Liver (tissue), 9 donors: ENCODE results near the gene C20orf202. TPM values are rescaled to one million over a fixed set of nuclear protein-coding genes. Genes with fewer than 3 reads are reported as not detected.

Source experiments
- DNase-seq: peaks from one replicate; pipeline ENCODE4 v3.0.0-alpha.2; 2017; ENCODE audit warnings: low spot score
- H3K27ac ChIP-seq, 2 donors: one replicate each; pipeline ENCODE4 v1.7.0; 2013; ENCODE audit warnings: inconsistent platforms in 2 of 2, low read length in 2 of 2, control low read depth in 1 of 2, low read depth in 1 of 2, mild to moderate bottlenecking in 1 of 2
- H3K27me3 ChIP-seq, 4 donors: one replicate each; pipeline versions ENCODE4 v1.6.1 to v1.7.0; 2013; ENCODE audit warnings: low read length in 3 of 4, inconsistent platforms in 1 of 4, mild to moderate bottlenecking in 1 of 4, moderate library complexity in 1 of 4; ENCODE audit not compliant: control insufficient read depth in 4 of 4, insufficient read depth in 4 of 4
- H3K36me3 ChIP-seq, 4 donors: one replicate each; pipeline versions ENCODE4 v1.6.1 to v1.7.0; 2013; ENCODE audit warnings: low read length in 3 of 4, mild to moderate bottlenecking in 3 of 4, low read depth in 1 of 4, moderate library complexity in 1 of 4; ENCODE audit not compliant: control insufficient read depth in 4 of 4, insufficient read depth in 3 of 4
- H3K4me1 ChIP-seq, 4 donors: one replicate each; pipeline versions ENCODE4 v1.6.1 to v1.7.0; 2013; ENCODE audit warnings: low read length in 3 of 4, mild to moderate bottlenecking in 3 of 4, moderate library complexity in 1 of 4; ENCODE audit not compliant: control insufficient read depth in 4 of 4, insufficient read depth in 4 of 4
- H3K4me3 ChIP-seq, 3 donors: one replicate each; pipeline versions ENCODE4 v1.6.1 to v1.7.0; 2013; ENCODE audit warnings: low read length in 3 of 3, control low read depth in 1 of 3, low read depth in 1 of 3, mild to moderate bottlenecking in 1 of 3
- H3K9ac ChIP-seq, 2 donors: one replicate each; pipeline ENCODE4 v1.7.0; 2013; ENCODE audit warnings: low read length in 2 of 2, mild to moderate bottlenecking in 2 of 2, moderate library complexity in 2 of 2, control low read depth in 1 of 2, low read depth in 1 of 2
- H3K9me3 ChIP-seq, 4 donors: one replicate each; pipeline versions ENCODE4 v1.6.1 to v1.7.0; 2013; ENCODE audit warnings: low read length in 3 of 4; ENCODE audit not compliant: control insufficient read depth in 4 of 4
- EGR1 ChIP-seq, 2 donors: IDR thresholded peaks; 2 replicates each; pipeline ENCODE4 v1.6.1; 2016 to 2018; ENCODE audit warnings: antibody characterized with exemption in 2 of 2, low read depth in 2 of 2
- FOXA1 ChIP-seq: IDR thresholded peaks from 2 replicates; pipeline ENCODE4 v1.6.1; 2016; ENCODE audit warnings: antibody characterized with exemption
- FOXA2 ChIP-seq: IDR thresholded peaks from 2 replicates; pipeline ENCODE4 v1.6.1; 2016; ENCODE audit warnings: antibody characterized with exemption
- HNF4G ChIP-seq: IDR thresholded peaks from 2 replicates; pipeline ENCODE4 v1.6.1; 2016; ENCODE audit warnings: antibody characterized with exemption
- JUND ChIP-seq, 2 donors: IDR thresholded peaks; 2 replicates each; pipeline ENCODE4 v1.6.1; 2016; ENCODE audit warnings: antibody characterized with exemption in 2 of 2
- NR2F2 ChIP-seq: IDR thresholded peaks from 2 replicates; pipeline ENCODE4 v1.6.1; 2016; ENCODE audit warnings: antibody characterized with exemption
- RAD21 ChIP-seq, 2 donors: IDR thresholded peaks; 2 replicates each; pipeline ENCODE4 v1.6.1; 2016; ENCODE audit warnings: antibody characterized with exemption in 2 of 2, mild to moderate bottlenecking in 2 of 2
- RXRA ChIP-seq, 2 donors: IDR thresholded peaks; 2 replicates each; pipeline ENCODE4 v1.6.1; 2017 to 2018; ENCODE audit warnings: antibody characterized with exemption in 2 of 2, mild to moderate bottlenecking in 1 of 2
- YY1 ChIP-seq: IDR thresholded peaks from 2 replicates; pipeline ENCODE4 v1.6.1; 2016; ENCODE audit warnings: antibody characterized with exemption, mild to moderate bottlenecking
- WGBS: extraction: QIAGEN DNeasy Blood & Tissue Kit; methylation state at CpG from one replicate; pipeline ENCODE4 v1.1.7; 2013; 5-methylcytosine and 5-hydroxymethylcytosine counted together
- polyA plus RNA-seq, 2 donors: library from polyadenylated mRNA; stranded (reverse) in 1 of 2; unstranded in 1 of 2; fragments of 200-250 nt in 1 of 2; fragments of >200 nt in 1 of 2; fragmentation: Nextera tagmentation in 1 of 2; extraction: Ambion mirVana in 1 of 2; gene quantifications; one replicate each; pipeline versions ENCODE4 v1.2.1 to v1.2.3, GENCODE V29; 2013 to 2015
- total RNA-seq, 2 donors: library from RNA; depleted of rRNA; stranded (reverse); fragments of >200 nt; gene quantifications; one replicate each; pipeline ENCODE4 v1.2.3, GENCODE V29; 2014
- TF ChIP-seq, protein P1 (sequence below): IDR thresholded peaks from 2 replicates; pipeline ENCODE4 v1.6.1; 2016; ENCODE audit warnings: antibody characterized with exemption, mild to moderate bottlenecking
- TF ChIP-seq, protein P2 (sequence below): IDR thresholded peaks from 2 replicates; pipeline ENCODE4 v1.6.1; 2016; ENCODE audit warnings: antibody characterized with exemption
- TF ChIP-seq, protein P3 (sequence below): IDR thresholded peaks from 2 replicates; pipeline ENCODE4 v1.6.1; 2016; ENCODE audit warnings: antibody characterized with exemption
- TF ChIP-seq, protein P4 (sequence below): IDR thresholded peaks from 2 replicates; pipeline ENCODE4 v1.6.1; 2016; ENCODE audit warnings: antibody characterized with exemption
- donor health status: healthy.
- donor health status: healthy.
- donor health status: healthy.
- donor health status: healthy.
- donor health status: healthy.

C20orf202 gene
- total and polyA plus RNA-seq, 4 donors: 0.07 to 0.42 (median 0.12) TPM

DNA sequence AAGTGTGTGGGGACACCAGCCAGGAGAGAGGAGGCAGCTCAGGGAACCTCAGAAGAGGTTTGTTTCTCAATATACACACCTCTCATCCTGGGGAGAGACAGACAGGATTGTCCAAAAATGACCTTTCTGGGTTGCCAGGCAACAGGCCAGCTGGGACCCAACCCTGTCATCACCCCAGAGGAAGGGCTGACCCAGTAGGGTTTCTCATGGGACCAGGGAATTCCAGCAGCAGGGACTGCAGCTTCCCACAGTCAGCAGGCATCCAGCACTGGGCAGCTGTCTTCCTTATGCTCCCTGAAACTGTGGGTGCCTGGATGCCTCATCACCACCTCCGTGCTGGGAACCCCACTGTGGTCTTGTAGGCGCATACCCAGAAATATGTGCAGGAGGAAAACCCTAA lies 1.3 kb downstream of the C20orf202 start:
- H3K9me3 ChIP-seq: no peaks in the 10 kb centered on the region
- WGBS: 88% methylated on average over 2 of the region's 2 CpGs
- H3K36me3 ChIP-seq: no peaks in the 10 kb centered on the region
- no peaks in the 10 kb centered on the region for H3K27me3 ChIP-seq
- H3K27ac ChIP-seq: no peak overlapping the region
- TF ChIP-seq RXRA (IDR thresholded peaks at IDR 0.05) (no peak), JUND (IDR thresholded peaks at IDR 0.05) (no peak), HNF4G (no peak), YY1 (no peak), FOXA1 (no peak), RAD21 (IDR thresholded peaks at IDR 0.05) (no peak), FOXA2 (no peak)
- TF ChIP-seq, protein P1, sequence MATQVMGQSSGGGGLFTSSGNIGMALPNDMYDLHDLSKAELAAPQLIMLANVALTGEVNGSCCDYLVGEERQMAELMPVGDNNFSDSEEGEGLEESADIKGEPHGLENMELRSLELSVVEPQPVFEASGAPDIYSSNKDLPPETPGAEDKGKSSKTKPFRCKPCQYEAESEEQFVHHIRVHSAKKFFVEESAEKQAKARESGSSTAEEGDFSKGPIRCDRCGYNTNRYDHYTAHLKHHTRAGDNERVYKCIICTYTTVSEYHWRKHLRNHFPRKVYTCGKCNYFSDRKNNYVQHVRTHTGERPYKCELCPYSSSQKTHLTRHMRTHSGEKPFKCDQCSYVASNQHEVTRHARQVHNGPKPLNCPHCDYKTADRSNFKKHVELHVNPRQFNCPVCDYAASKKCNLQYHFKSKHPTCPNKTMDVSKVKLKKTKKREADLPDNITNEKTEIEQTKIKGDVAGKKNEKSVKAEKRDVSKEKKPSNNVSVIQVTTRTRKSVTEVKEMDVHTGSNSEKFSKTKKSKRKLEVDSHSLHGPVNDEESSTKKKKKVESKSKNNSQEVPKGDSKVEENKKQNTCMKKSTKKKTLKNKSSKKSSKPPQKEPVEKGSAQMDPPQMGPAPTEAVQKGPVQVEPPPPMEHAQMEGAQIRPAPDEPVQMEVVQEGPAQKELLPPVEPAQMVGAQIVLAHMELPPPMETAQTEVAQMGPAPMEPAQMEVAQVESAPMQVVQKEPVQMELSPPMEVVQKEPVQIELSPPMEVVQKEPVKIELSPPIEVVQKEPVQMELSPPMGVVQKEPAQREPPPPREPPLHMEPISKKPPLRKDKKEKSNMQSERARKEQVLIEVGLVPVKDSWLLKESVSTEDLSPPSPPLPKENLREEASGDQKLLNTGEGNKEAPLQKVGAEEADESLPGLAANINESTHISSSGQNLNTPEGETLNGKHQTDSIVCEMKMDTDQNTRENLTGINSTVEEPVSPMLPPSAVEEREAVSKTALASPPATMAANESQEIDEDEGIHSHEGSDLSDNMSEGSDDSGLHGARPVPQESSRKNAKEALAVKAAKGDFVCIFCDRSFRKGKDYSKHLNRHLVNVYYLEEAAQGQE: no peak
- TF ChIP-seq, protein P2, sequence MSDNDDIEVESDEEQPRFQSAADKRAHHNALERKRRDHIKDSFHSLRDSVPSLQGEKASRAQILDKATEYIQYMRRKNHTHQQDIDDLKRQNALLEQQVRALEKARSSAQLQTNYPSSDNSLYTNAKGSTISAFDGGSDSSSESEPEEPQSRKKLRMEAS: no peak
- no peak for DNase-seq
- no peak overlapping the region for H3K4me3 ChIP-seq
- H3K9ac ChIP-seq: no peak overlapping the region
- no peaks in the 10 kb centered on the region for H3K4me1 ChIP-seq

DNA sequence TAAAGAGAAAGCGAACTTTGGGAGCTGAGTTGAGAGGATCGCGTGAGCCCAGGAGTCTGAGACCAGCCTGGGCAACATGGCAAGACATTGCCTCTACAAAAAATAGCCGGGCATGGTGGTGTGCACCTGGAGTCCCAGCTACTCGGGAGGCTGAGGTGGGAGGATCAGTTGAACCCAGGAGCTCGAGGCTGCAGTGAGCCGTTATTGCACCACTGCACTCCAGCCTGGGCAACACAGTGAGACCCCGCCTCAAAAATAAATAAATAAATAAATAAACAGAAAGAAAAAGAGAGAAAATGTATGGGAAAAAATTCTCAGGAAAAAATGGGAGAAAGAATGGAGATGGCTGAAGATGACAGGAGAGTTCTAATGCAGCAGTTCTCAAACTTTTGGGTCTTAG lies 2.5 kb downstream of the C20orf202 start:
- Histone ChIP-seq H3K4me3 (no peak overlapping the region), H3K27ac (no peak overlapping the region), H3K9me3 (no peaks in the 10 kb centered on the region), H3K4me1 (no peaks in the 10 kb centered on the region), H3K9ac (no peak overlapping the region), H3K27me3 (no peaks in the 10 kb centered on the region), H3K36me3 (no peaks in the 10 kb centered on the region)
- TF ChIP-seq HNF4G: no peak
- TF ChIP-seq, protein P3, sequence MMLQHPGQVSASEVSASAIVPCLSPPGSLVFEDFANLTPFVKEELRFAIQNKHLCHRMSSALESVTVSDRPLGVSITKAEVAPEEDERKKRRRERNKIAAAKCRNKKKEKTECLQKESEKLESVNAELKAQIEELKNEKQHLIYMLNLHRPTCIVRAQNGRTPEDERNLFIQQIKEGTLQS: no peak
- TF ChIP-seq, protein P4, sequence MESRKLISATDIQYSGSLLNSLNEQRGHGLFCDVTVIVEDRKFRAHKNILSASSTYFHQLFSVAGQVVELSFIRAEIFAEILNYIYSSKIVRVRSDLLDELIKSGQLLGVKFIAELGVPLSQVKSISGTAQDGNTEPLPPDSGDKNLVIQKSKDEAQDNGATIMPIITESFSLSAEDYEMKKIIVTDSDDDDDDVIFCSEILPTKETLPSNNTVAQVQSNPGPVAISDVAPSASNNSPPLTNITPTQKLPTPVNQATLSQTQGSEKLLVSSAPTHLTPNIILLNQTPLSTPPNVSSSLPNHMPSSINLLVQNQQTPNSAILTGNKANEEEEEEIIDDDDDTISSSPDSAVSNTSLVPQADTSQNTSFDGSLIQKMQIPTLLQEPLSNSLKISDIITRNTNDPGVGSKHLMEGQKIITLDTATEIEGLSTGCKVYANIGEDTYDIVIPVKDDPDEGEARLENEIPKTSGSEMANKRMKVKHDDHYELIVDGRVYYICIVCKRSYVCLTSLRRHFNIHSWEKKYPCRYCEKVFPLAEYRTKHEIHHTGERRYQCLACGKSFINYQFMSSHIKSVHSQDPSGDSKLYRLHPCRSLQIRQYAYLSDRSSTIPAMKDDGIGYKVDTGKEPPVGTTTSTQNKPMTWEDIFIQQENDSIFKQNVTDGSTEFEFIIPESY: no peak
- TF ChIP-seq, protein P2: no peak
- TF ChIP-seq FOXA2: no peak
- no peak for TF ChIP-seq YY1
- no peak for TF ChIP-seq NR2F2
- no peak for TF ChIP-seq EGR1 (IDR thresholded peaks at IDR 0.05; ENCODE audit: low read depth in 2 of 2)
- TF ChIP-seq, protein P1: no peak
- TF ChIP-seq JUND (IDR thresholded peaks at IDR 0.05): no peak
- WGBS: 94% methylated on average over 8 of the region's 8 CpGs
- no peak for DNase-seq
